NCI-H2196 (cell line): Measurements from ENCODE around the gene VIPR2.
"Not testable (repeated sequence)": the region's sequence is repeated elsewhere in the genome, so short reads cannot be mapped to it uniquely, and the experiment has no call there.

Experiments used
- DNase-seq: peaks from one replicate; lab custom pipeline; 2025; ENCODE audit not compliant: unreplicated experiment; lab: John Stamatoyannopoulos, UW

The VIPR2 gene

GRCh38 chr7:159140170-159140910 is 4.3 kb downstream of the VIPR2 start:
- DNase-seq: no peak

GRCh38 chr7:159139639-159140038 is 5.0 kb downstream of the VIPR2 start:
- no peak for DNase-seq

DNA sequence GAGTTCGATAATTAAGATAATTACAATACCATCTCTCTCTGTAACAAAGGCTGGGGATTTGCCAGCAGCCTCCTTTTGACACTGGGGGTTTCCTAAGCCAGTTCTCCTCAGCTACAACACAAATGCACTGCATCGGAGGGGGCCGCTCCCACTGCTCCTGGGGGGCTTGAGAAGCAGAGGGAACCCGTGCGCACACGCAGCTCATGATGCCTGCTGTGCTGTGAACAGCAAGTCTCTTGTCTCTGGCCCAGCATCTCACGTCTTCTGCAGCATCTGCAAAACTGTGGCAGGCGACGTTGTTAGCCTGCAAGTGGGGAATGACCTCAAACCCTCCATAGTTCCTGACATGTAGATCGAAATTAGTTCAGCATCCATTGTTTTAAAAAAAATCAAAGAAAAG is 5.5 kb downstream of the VIPR2 start:
- no peak for DNase-seq

DNA sequence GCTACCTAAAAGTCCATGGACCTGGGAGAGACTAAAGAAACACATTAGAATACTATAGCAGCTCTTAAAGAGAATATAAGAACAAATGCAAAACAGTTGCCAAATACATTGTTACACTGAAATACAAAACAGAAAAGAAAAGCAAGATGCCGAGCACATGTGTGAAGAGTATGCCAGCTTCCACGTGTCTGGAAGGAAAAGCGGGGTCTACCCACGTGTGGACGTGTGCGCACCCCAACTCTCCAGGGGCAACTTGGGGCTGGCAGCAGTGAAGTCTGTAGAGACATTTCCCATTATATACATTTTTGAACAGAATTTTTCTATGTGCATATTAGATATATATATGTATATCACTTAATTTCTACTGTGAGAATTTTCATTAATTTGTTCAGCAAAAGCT is 6.2 kb downstream of the VIPR2 start:
- no peak for DNase-seq

- DNase-seq: no peak
Measured at GRCh38 chr7:159137906-159138305, 6.8 kb downstream of the VIPR2 start.

DNA sequence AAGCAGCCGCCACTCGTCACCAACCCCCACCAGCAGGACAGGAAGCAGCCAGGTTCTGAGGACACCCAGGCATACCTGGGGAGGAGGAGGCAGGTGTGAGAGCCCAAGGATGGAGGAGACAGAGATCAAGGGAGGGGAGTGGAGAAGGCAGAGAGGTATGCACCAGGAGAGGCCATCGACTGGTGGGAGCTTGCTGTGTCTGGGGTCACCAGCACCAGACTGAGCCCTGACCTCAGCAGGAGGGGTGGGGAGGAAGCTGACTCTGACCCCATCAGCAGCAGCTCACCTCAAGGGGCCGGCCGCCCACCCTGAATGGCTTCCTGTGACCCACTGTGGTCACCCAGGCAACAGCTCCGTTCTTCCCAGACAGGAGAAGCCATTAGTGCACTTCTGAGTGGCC is 7.8 kb downstream of the VIPR2 start:
- no peak for DNase-seq

DNA sequence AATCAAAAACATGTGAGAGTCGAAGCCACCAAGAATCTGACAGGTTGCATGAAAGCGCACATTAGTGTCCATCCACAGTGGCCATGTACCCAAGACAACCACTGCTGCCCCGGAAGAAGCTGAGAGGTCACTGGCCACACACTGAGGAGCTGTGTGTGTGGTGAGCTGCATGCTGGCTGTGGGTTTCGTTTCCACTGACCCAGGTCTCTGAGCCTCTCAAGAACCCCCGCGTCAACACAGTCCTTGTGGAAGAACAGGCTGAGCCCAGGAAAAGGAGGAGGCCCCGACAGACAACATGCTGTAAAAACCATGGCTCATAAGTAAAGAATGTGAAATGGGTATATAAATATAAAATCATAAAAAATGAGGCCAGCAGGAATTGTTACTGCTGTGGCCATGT is 8.2 kb downstream of the VIPR2 start:
- DNase-seq: no peak

GRCh38 chr7:159136013-159136412 is 8.7 kb downstream of the VIPR2 start:
- DNase-seq: no peak

DNA sequence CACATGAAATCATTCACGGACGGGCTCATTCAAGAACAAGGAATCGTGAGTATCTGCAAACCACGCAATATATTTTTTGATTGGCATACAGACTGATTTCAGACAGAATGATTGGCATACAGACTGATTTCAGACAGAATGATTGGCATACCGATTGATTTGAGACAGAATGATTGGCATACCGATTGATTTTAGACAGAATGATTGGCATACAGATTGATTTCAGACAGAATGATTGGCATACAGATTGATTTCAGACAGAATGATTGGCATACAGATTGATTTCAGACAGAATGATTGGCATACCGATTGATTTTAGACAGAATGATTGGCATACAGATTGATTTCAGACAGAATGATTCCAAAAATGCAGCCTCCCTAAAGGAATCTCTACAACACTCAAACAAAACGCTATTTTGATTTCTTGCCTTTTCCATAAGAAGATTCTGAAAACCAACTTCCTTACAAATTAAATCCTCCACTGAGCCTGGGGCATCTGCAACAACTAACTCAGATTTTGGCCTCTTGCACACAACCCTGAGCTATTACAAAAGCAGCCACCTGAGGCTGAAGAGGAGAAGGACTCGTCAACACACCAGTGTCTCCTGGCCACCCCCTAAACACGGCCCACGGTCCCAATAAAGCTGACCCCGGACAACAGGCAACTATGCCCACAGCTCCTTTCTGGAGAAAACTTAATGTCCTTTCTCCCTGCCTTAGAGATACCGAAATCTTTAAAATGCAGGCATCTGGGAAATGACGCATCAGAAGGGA is 11.8 kb downstream of the VIPR2 start:
- DNase-seq: not testable (repeated sequence)

DNA sequence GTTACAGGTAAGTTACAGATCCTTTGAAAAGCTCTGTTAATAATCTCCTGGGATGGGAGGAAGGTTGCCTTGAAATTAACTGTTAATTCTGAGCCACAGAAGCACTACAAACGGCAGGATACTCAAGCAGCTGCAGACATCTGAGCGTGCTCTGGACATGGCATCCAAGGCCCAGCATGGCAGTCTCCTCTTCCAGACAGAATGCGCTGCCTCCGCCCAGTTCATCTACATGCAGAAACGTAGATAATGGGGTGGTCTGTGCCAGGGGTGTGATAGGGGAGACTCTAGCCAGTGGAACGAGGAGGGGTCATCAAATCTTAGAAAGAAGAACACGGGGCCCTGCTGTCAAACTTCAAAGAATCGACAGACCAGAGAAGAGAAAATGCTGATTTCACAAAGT is 13.8 kb downstream of the VIPR2 start:
- DNase-seq: no peak

DNA sequence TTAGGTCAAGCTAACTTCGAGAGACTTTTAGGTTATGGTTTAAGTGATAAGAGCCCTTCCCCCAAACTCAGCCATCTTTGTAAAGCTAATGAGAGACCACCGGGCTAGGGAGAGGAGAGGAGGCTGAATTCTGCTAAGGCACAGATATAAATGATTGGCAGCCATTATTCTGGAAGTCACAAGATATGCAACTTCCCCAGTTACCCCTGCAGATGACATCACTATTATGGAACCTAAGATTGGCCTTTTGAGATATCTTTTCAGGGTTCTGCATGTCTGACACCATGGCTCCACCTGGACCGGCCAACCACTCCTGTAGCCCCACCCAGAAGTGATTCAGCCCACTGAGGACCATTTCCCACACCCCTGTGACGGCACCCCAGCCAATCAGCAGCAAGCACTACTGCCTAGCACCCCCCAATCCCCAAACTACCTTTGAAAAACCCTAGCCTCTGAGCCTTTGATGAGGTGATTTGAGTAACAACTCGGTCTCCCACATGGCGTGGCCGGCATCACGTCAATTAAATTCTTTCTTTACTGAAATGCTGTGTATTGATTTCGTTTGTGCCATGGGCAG is 14.4 kb downstream of the VIPR2 start:
- no peak for DNase-seq

- DNase-seq: no peak
Measured at GRCh38 chr7:159128767-159129166, 15.9 kb downstream of the VIPR2 start.

GRCh38 chr7:159127691-159128642 is 16.7 kb downstream of the VIPR2 start:
- DNase-seq: no peak

DNA sequence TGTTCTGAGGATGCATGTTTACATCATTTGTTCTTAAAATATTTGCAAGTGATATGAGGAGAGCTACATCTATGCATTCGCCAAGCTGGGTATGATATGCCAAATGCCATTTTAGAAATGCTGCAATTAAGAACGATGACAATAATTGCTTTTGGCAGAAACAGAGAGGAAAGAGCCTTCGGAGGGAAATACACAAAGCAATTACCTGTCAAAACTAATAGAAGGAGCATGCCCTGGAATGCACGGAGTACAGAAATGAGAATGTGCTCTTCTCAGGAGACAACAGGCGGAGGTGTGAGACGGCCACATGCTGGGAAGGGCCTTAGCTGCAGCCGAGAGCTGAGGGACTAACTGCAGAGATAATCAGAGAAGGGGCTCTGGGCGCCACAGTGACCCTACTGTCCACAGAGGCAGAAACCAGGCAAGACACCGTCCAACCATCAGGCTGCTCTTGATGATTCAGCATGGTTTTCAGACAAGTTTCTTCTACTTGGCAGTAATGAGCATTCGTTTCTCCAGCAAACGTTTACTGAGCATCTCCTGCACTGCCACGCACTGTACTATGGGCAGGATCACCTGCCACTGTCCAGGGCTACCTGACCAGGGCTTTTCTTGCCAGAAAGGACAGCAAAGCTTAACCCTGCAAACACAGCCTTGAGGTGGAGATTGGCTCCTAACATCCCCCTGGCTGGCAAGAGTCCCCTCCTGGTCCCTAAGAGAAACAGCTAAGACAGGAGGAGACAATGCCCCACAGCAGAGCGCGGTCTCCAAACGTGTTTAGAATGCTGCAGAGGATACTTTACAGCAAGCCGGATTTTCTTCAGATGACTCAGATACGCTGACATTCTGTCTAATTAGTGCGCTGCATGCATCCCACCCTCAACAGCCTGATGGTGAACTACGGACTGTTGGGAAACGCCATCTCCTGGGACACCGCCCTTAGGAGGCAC is 18.1 kb downstream of the VIPR2 start:
- DNase-seq: no peak

GRCh38 chr7:159125955-159126270 is 18.8 kb downstream of the VIPR2 start:
- DNase-seq: no peak

GRCh38 chr7:159125104-159125954 is 19.3 kb downstream of the VIPR2 start:
- no peak for DNase-seq

GRCh38 chr7:159123793-159124192 is 20.9 kb downstream of the VIPR2 start:
- DNase-seq: not testable (repeated sequence)

DNA sequence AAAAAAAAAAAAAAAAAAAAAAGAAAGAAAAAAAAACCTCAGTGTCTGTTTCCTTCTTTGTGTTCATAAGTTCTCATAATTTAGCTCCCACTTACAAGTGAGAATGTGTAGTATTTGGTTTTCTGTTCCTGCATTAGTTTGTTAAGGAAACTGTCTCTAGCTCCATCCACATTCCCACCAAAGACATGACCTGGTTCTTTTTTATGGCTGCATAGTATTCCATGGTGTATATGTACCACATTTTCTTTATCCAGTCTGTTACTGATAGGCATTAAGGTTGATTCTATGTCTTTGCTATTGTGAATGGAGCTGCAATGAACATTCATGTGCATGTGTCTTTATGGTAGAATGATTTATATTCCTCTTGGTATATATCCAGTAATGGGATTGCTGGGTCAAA is 21.4 kb downstream of the VIPR2 start:
- not testable (repeated sequence) for DNase-seq

- DNase-seq: no peak
Measured at GRCh38 chr7:159122276-159122675, 22.4 kb downstream of the VIPR2 start.
